Endothelial cell (in vitro differentiated cells): ENCODE results near the gene CEACAM7. TPM values are rescaled to one million over a fixed set of nuclear protein-coding genes. Genes with fewer than 3 reads are reported as not detected.

Experiments
- DNase-seq: peaks from one replicate; pipeline ENCODE4 v3.0.0; 2021; ENCODE audit warnings: low spot score
- H3K27ac Mint-ChIP-seq: one replicate; pipeline ENCODE4 v1.8.0; 2021; ENCODE audit warnings: mixed read lengths, inconsistent platforms; ENCODE audit not compliant: unreplicated experiment
- H3K27me3 Mint-ChIP-seq: one replicate; pipeline ENCODE4 v1.8.0; 2021; ENCODE audit warnings: mild to moderate bottlenecking, moderate library complexity, mixed read lengths, inconsistent platforms; ENCODE audit not compliant: unreplicated experiment
- H3K36me3 Mint-ChIP-seq: one replicate; pipeline ENCODE4 v1.8.0; 2021; ENCODE audit warnings: mild to moderate bottlenecking, low read depth, mixed read lengths, inconsistent platforms; ENCODE audit not compliant: unreplicated experiment
- H3K4me1 Mint-ChIP-seq: one replicate; pipeline ENCODE4 v1.8.0; 2021; ENCODE audit warnings: mild to moderate bottlenecking, mixed read lengths, inconsistent platforms; ENCODE audit not compliant: unreplicated experiment
- H3K4me3 Mint-ChIP-seq: one replicate; pipeline ENCODE4 v1.8.0; 2021; ENCODE audit warnings: mild to moderate bottlenecking, mixed read lengths, inconsistent platforms; ENCODE audit not compliant: unreplicated experiment
- H3K9me3 Mint-ChIP-seq: one replicate; pipeline ENCODE4 v1.8.0; 2021; ENCODE audit warnings: mixed read lengths, inconsistent platforms; ENCODE audit not compliant: unreplicated experiment
- total RNA-seq: library from RNA; stranded (reverse); fragmentation: NEBNext Ultra II Directional; extraction: Animal tissue kit (Norgen Biotek cat#: 25700); gene quantifications from one replicate; pipeline ENCODE4 v1.2.1, GENCODE V29; 2021; ENCODE audit not compliant: unreplicated experiment
- TF ChIP-seq, protein P1 (sequence below): fragments of 200-600 bp; sonication (generic); IDR thresholded peaks from one replicate; pipeline ENCODE4 v1.5.0; 2021; ENCODE audit warnings: antibody characterized with exemption; ENCODE audit not compliant: unreplicated experiment

Gene CEACAM7
- total RNA-seq, 1 donor from 2014 or later, result not detected

- TF ChIP-seq, protein P1, sequence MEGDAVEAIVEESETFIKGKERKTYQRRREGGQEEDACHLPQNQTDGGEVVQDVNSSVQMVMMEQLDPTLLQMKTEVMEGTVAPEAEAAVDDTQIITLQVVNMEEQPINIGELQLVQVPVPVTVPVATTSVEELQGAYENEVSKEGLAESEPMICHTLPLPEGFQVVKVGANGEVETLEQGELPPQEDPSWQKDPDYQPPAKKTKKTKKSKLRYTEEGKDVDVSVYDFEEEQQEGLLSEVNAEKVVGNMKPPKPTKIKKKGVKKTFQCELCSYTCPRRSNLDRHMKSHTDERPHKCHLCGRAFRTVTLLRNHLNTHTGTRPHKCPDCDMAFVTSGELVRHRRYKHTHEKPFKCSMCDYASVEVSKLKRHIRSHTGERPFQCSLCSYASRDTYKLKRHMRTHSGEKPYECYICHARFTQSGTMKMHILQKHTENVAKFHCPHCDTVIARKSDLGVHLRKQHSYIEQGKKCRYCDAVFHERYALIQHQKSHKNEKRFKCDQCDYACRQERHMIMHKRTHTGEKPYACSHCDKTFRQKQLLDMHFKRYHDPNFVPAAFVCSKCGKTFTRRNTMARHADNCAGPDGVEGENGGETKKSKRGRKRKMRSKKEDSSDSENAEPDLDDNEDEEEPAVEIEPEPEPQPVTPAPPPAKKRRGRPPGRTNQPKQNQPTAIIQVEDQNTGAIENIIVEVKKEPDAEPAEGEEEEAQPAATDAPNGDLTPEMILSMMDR, result no peak
- Mint-ChIP-seq H3K4me1 (no peaks in the 10 kb centered on the region), H3K27ac (no peak overlapping the region), H3K4me3 (no peak overlapping the region), H3K36me3 (no peaks in the 10 kb centered on the region), H3K9me3 (no peaks in the 10 kb centered on the region), H3K27me3 (peaks cover 5% of the 10 kb centered on the region)
- no peak for DNase-seq
Observed at GRCh38 chr19:41627966-41628675, 59.9 kb downstream of the CEACAM7 start.

- Mint-ChIP-seq H3K4me1 (no peaks in the 10 kb centered on the region), H3K36me3 (no peaks in the 10 kb centered on the region), H3K27ac (no peak within 1 kb of the TSS), H3K9me3 (no peaks in the 10 kb centered on the region), H3K4me3 (no peak within 1 kb of the TSS), H3K27me3 (peaks cover 12% of the 10 kb centered on the region)
- TF ChIP-seq, protein P1, result no peak
- DNase-seq, result no peak
Observed at GRCh38 chr19:41626877-41627276, 61.2 kb downstream of the CEACAM7 start, which contains the start of gene CEACAM4. Gene CEACAM4, minus strand, starts transcription at chr19:41627074. Its CDS starts 111 bp downstream, at chr19:41626963.

DNA sequence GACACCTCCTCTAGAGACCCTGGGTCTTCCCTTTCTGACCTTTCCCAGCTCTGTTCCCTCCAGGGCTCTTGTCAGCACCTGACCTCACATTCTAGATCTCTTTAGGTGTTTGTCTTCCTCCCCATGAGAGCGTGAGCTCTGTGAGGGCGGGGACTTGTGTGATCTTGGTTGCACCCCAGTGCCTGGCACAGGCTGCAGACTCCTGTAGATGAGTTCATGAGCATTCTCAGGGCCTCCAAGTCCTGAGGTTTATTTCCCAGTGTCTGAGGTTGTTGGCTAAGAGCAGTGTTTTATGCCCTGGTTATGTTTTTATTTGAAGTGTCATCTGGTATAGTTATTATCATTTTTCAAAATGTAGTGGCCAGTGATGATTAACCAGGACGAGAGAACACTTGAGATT is 61.8 kb downstream of the CEACAM7 start:
- DNase-seq, result no peak
- TF ChIP-seq, protein P1, result no peak
- no peak overlapping the region for H3K4me3 Mint-ChIP-seq
- H3K27ac Mint-ChIP-seq, result no peak overlapping the region
- no peaks in the 10 kb centered on the region for H3K36me3 Mint-ChIP-seq
- H3K4me1 Mint-ChIP-seq, result no peaks in the 10 kb centered on the region
- H3K9me3 Mint-ChIP-seq, result no peaks in the 10 kb centered on the region
- H3K27me3 Mint-ChIP-seq, result peaks cover 12% of the 10 kb centered on the region

- H3K27me3 Mint-ChIP-seq, result peaks cover 15% of the 10 kb centered on the region
- TF ChIP-seq, protein P1, result no peak
- no peaks in the 10 kb centered on the region for H3K9me3 Mint-ChIP-seq
- no peak overlapping the region for H3K27ac Mint-ChIP-seq
- no peaks in the 10 kb centered on the region for H3K4me1 Mint-ChIP-seq
- DNase-seq, result no peak
- H3K36me3 Mint-ChIP-seq, result no peaks in the 10 kb centered on the region
- no peak overlapping the region for H3K4me3 Mint-ChIP-seq
Observed at GRCh38 chr19:41624937-41625336, 63.1 kb downstream of the CEACAM7 start.

DNA sequence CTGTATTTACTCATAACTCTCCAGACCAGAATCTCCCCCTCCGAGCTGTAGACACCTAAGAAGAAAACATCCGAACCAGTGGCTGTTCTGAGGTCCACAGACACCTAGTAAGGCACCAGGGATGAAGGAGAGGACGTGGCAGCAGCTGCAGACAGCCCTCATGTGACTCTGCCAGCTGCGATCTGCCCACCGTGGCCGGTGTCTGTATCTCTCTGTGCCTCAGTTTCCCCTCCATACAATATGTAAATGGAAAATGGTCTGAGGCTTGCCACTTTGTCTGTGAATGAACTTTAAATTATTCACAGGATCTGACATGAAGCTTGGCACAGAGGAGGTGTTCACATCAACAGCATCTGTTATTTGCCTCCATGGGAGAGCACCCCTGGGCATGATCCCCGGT is 63.6 kb downstream of the CEACAM7 start:
- no peaks in the 10 kb centered on the region for H3K4me1 Mint-ChIP-seq
- H3K27ac Mint-ChIP-seq, result no peak overlapping the region
- DNase-seq, result no peak

More for the DNA sequence above, 63.6 kb downstream of the CEACAM7 start:
- no peak overlapping the region for H3K4me3 Mint-ChIP-seq
- H3K36me3 Mint-ChIP-seq, result no peaks in the 10 kb centered on the region
- peaks cover 16% of the 10 kb centered on the region for H3K27me3 Mint-ChIP-seq
- no peaks in the 10 kb centered on the region for H3K9me3 Mint-ChIP-seq
- TF ChIP-seq, protein P1, result no peak
